ENCODE data around the gene SLC2A4RG.

Gene SLC2A4RG

DNA sequence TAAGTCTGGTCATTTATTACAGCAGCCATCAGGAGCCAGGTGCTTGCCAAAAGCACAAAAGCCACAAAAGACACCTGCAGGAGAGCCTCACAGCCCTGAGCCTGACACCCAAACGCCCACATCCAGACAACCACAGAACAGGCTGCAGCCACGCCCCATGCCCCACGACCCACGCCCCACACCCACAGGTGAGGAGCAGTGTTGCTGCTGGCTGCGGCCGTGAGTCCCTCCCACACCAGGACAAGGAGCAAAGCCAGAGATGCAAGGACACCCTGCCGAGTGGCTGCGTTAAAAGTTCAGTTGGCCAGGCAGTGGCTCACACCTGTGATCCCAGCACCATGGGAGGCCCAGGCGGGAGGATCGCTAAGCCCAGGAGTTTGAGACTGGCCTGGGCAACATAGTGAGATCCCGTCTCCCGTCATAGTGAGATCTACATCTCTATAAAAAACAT, 43.0 kb downstream of the SLC2A4RG start:
- TF ChIP-seq, protein P1, sequence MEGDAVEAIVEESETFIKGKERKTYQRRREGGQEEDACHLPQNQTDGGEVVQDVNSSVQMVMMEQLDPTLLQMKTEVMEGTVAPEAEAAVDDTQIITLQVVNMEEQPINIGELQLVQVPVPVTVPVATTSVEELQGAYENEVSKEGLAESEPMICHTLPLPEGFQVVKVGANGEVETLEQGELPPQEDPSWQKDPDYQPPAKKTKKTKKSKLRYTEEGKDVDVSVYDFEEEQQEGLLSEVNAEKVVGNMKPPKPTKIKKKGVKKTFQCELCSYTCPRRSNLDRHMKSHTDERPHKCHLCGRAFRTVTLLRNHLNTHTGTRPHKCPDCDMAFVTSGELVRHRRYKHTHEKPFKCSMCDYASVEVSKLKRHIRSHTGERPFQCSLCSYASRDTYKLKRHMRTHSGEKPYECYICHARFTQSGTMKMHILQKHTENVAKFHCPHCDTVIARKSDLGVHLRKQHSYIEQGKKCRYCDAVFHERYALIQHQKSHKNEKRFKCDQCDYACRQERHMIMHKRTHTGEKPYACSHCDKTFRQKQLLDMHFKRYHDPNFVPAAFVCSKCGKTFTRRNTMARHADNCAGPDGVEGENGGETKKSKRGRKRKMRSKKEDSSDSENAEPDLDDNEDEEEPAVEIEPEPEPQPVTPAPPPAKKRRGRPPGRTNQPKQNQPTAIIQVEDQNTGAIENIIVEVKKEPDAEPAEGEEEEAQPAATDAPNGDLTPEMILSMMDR (conservative IDR thresholded peaks at IDR 0.05): no peak
- no peak overlapping the region for H3K27ac ChIP-seq

DNA sequence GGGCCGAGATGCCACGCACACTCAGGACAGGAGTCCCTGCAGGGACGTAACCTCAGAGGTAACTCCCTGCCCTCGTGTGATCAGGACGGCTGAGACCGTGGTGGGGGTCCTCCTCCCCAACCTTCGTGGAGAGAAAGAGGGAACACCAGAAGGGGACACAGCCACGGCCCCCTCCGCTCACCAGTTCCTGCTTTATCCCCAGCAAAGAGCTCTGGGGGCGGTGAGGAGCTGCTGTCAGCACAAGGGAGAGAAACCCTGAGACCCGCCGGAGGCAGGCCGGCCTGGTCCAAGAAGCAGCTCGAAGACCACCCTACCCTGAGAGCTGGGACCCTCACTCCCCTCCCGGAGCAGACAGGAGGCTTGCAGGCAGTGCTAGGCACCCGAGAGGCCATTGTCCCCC, 44.4 kb downstream of the SLC2A4RG start:
- no peak overlapping the region for H3K27ac ChIP-seq
- TF ChIP-seq, protein P1 (conservative IDR thresholded peaks at IDR 0.05): no peak

DNA sequence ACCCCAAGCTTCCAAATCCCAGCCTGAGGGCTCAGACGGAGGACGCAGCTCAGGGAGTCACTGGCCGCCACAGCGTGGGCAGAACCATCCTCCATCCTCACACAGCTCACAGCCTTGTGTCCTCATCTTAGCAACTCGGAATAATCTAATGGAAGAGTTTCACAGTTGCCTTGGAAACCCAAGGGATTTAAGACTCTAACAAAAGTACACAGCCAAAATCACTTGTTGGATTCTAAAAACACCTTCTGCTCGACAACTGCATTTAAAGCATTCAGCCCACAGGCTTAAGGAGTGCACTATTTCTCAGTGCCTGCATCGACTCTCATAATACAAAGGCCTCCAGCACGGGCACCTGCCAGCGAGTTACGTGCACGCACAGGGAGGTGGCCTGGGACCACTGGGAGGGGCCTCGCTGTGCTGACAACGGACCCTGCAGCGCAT, 46.1 kb downstream of the SLC2A4RG start:
- H3K27ac ChIP-seq: no peak overlapping the region
- TF ChIP-seq, protein P1 (conservative IDR thresholded peaks at IDR 0.05): no peak

DNA sequence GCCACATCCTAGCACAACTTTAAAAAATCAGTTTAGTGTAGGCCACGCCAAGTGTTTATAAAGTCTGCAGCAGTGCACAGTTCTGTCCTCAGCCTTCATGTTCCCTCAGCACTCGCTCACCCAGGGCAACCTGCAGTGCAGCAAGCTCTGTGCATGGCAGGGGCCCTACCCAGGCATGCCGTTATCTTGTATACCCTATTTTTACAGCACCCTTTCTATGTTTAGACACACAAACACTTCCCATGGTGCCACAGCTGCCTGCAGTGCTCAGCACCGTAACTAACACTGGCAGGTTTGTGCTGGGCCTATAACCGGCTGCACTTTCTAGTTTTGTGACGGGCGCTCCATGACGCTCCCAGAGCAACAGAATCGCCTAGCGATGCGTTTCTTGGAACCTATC, 47.7 kb downstream of the SLC2A4RG start:
- TF ChIP-seq, protein P1 (conservative IDR thresholded peaks at IDR 0.05): no peak
- no peak overlapping the region for H3K27ac ChIP-seq

DNA sequence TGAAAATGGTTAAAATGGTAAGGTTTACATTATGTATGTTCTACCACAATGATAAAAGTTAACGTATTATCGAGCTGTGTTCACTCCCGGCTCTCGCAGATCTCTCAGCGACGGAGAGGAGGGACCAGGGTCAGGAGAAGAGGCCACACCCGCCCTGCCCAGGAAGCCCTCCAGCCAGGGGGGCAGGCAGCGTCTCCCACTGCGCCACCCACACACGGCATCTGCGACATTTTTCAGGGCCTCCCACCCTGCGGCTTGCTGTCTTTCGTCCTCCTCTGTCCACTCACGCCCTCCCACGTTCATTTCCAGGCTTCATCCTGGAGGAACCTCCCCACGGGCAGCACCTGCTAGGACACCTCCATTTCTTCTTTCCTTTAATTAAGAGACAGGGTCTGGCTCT, 48.2 kb downstream of the SLC2A4RG start:
- H3K27ac ChIP-seq: no peak overlapping the region

DNA sequence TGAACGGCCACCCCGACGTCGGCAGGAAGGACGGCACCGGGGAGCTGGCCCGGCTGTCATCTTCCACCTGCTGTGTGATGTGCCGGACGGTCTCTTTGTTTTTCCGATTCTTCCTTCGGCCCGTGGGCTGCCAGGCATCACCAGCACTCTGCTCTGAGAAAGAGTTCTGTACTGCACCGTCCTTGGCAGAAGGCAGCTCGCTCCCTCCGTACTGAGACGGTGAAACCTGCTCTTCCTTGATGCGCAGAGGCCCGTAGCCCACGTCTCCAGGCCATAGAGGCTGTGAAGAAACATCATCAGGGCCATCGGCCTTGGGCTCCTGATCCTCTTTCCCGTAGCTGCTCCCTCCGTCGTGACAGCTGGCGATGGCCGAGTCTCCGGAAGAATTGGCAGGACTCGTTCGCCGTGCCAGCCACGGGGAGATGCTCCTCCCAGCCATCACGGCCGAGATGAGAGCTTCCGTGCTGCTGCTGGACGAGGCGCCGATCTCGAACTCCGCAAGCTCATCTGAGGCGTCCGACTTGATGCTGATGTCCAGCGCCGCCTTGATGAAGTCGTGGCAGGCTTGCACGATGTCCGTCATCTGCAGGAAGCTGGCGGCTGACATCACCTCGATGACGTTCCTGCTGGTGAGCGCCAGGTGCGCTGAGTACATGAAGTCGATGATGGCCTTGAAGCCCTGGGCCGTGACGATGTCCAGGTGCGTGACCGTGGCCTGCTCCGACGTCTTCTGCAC, 50.4 kb downstream of the SLC2A4RG start:
- no peak overlapping the region for H3K27ac ChIP-seq

More for the DNA sequence above, 48.2 kb downstream of the SLC2A4RG start:
- TF ChIP-seq, protein P1 (conservative IDR thresholded peaks at IDR 0.05): no peak

DNA sequence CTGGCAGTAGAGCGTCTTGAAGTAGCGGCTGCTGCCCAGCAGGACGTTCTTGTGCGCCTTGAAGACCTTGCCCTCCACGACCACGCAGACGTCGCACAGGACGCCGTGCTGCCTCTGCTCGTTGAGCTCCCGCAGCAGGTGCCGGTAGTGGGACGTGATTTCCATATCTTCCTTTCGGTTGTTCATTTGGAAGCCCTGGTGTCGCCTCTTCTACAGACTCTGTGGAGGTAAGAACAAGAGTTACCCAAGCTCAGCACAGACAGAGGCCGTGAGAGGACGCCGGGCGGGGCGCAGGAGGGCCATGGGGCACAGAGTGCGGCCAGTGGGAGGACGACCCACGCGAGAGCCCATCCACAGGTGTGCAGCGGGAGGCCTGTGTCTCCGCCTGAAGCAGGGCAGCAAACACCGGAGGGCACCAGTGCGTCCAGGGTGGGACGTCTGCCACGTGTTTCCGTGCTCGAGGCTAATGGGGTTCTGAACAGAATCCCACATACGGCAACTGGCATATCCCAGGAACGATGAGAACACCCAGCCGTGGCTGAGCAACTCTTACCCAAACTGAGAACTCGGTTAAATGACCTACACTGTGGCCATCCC, 51.1 kb downstream of the SLC2A4RG start:
- H3K27ac ChIP-seq: no peak overlapping the region
- TF ChIP-seq, protein P1 (conservative IDR thresholded peaks at IDR 0.05): no peak

More for the DNA sequence above, 50.4 kb downstream of the SLC2A4RG start:
- TF ChIP-seq, protein P1 (conservative IDR thresholded peaks at IDR 0.05): no peak

Data from VCaP (cell line).